Endothelial cell of umbilical vein (primary cell): ENCODE measurements around the gene OSBPL1A. TPM values are rescaled to one million over a fixed set of nuclear protein-coding genes. Genes with fewer than 3 reads are reported as not detected.

Experiments
- BruUV-seq: library from RNA; stranded (reverse); fragments of 400-500 nt; replicated peaks from 2 replicates; lab custom pipeline; 2021; lab: Mats Ljungman, UMichigan
- CTCF ChIA-PET: fragments of 300-600, 350-600 bp; sonication (Branson Sonifier 250); formaldehyde crosslinking; loops from one replicate; lab custom pipeline; 2021; ENCODE audit warnings: antibody characterized with exemption, inconsistent platforms; lab: Charles Lee
- POLR2A ChIA-PET: fragments of 300-600, 350-600 bp; sonication (Branson Sonifier 250); formaldehyde crosslinking; loops from one replicate; lab custom pipeline; 2021; ENCODE audit warnings: antibody characterized with exemption, inconsistent platforms; lab: Charles Lee
- DNase-seq: peaks from one replicate; pipeline ENCODE4 v3.0.0-alpha.2; 2011; ENCODE audit warnings: low read depth, low spot score
- FAIRE-seq: peaks from 2 replicates; lab custom pipeline; 2011; peaks lifted over from hg19 to GRCh38; lab: Jason Lieb, UNC
- H2AFZ ChIP-seq: 2 replicates; pipeline ENCODE4 v1.6.0; 2012; ENCODE audit warnings: low read depth, low read length, control low read depth, inconsistent platforms
- H3K27ac ChIP-seq: 2 replicates; pipeline ENCODE4 v1.5.1; 2011; ENCODE audit warnings: low read depth, mild to moderate bottlenecking, control low read depth, low read length, moderate library complexity; ENCODE audit not compliant: insufficient read depth
- H3K27me3 ChIP-seq, 2 experiments: 2 replicates each; pipeline versions ENCODE4 v1.6.0 to v1.6.1; 2011; ENCODE audit warnings: low read length in 2 of 2, mixed read lengths in 1 of 2; ENCODE audit not compliant: control insufficient read depth in 2 of 2, insufficient read depth in 2 of 2
- H3K36me3 ChIP-seq, 2 experiments: 2 replicates in 1 of 2; 3 replicates in 1 of 2; pipeline ENCODE4 v1.5.1; 2011; ENCODE audit warnings: low read length in 2 of 2, mild to moderate bottlenecking in 1 of 2, moderate library complexity in 1 of 2; ENCODE audit not compliant: control insufficient read depth in 2 of 2, insufficient read depth in 2 of 2; ENCODE audit errors: extremely low read depth in 1 of 2
- H3K4me1 ChIP-seq: 3 replicates; pipeline ENCODE4 v1.5.1; 2011; ENCODE audit warnings: mild to moderate bottlenecking, low read length; ENCODE audit not compliant: control insufficient read depth, insufficient read depth; ENCODE audit errors: extremely low read depth
- H3K4me2 ChIP-seq: 2 replicates; pipeline ENCODE4 v1.6.1; 2011; ENCODE audit warnings: low read length, control low read depth, mixed read lengths; ENCODE audit not compliant: insufficient read depth
- H3K4me3 ChIP-seq, 3 experiments: fragments of 200-600 bp in 1 of 3; sonication (generic), shearing (Covaris generic) in 1 of 3; replicated peaks in 1 of 3; 2 replicates each; pipeline ENCODE4 v1.5.1; 2011 to 2016; ENCODE audit warnings: control low read depth in 3 of 3, low read length in 3 of 3, mild to moderate bottlenecking in 2 of 3, inconsistent platforms in 1 of 3, low read depth in 1 of 3, moderate library complexity in 1 of 3; ENCODE audit not compliant: insufficient read depth in 1 of 3
- H3K79me2 ChIP-seq: 2 replicates; pipeline ENCODE4 v1.6.0; 2012; ENCODE audit warnings: low read length, inconsistent platforms; ENCODE audit not compliant: control insufficient read depth, insufficient read depth
- H3K9ac ChIP-seq: replicated peaks from 2 replicates; pipeline ENCODE3; 2011; ENCODE audit warnings: low read length, control low read depth; ENCODE audit not compliant: insufficient read depth; ENCODE audit errors: extremely low read depth
- H3K9me1 ChIP-seq: replicated peaks from 3 replicates; pipeline ENCODE4 v1.6.0; 2011; ENCODE audit warnings: mild to moderate bottlenecking, low read length; ENCODE audit not compliant: control insufficient read depth, insufficient read depth; ENCODE audit errors: extremely low read depth
- H3K9me3 ChIP-seq: replicated peaks from 2 replicates; pipeline ENCODE4 v1.5.1; 2012; ENCODE audit warnings: low read length, inconsistent platforms; ENCODE audit not compliant: control insufficient read depth, insufficient read depth
- H4K20me1 ChIP-seq: replicated peaks from 2 replicates; pipeline ENCODE3; 2011; ENCODE audit warnings: mild to moderate bottlenecking, low read length; ENCODE audit not compliant: control insufficient read depth, insufficient read depth; ENCODE audit errors: extremely low read depth
- CTCF ChIP-seq, 2 donors: IDR thresholded peaks; 1 replicate in 1 of 2; 2 replicates in 1 of 2; pipeline ENCODE4 v1.5.1; 2011; ENCODE audit warnings: low read length in 2 of 2, mild to moderate bottlenecking in 2 of 2, moderate library complexity in 2 of 2, control low read depth in 1 of 2, inconsistent platforms in 1 of 2, low read depth in 1 of 2; ENCODE audit not compliant: insufficient read depth in 1 of 2; ENCODE audit errors: extremely low read depth in 1 of 2
- EZH2 ChIP-seq: IDR thresholded peaks from 2 replicates; pipeline ENCODE4 v1.6.1; 2012; ENCODE audit warnings: borderline replicate concordance, low read depth, mild to moderate bottlenecking, moderate library complexity, low read length, inconsistent platforms; ENCODE audit not compliant: severe bottlenecking
- FOS ChIP-seq: IDR thresholded peaks from 2 replicates; pipeline ENCODE4 v1.6.1; 2011; ENCODE audit warnings: mild to moderate bottlenecking, low read length, moderate library complexity, borderline replicate concordance; ENCODE audit not compliant: insufficient read depth
- GATA2 ChIP-seq: IDR thresholded peaks from 2 replicates; pipeline ENCODE4 v1.7.0; 2011; ENCODE audit warnings: low read depth, mild to moderate bottlenecking, moderate library complexity, mixed read lengths, low read length; ENCODE audit not compliant: insufficient read length, insufficient read depth
- JUN ChIP-seq: IDR thresholded peaks from 2 replicates; pipeline ENCODE4 v1.6.1; 2011; ENCODE audit warnings: borderline replicate concordance, low read depth; ENCODE audit not compliant: insufficient read length, insufficient read depth
- MYC ChIP-seq: IDR thresholded peaks from one replicate; pipeline ENCODE4 v1.6.1; 2011; ENCODE audit warnings: mild to moderate bottlenecking, low read depth, low read length
- POLR2A ChIP-seq: IDR thresholded peaks from 2 replicates; pipeline ENCODE4 v1.6.1; 2012; ENCODE audit warnings: low read depth, mild to moderate bottlenecking, control low read depth, low read length
- POLR2AphosphoS5 ChIP-seq: IDR thresholded peaks from 2 replicates; pipeline ENCODE4 v1.6.1; 2012; ENCODE audit warnings: low read depth, mild to moderate bottlenecking, control low read depth, low read length, moderate library complexity; ENCODE audit not compliant: insufficient read depth
- dilution Hi-C: fragments of 300-500 bp; cut with MboI; formaldehyde crosslinking; loops from one replicate; pipeline ENCODE4 v1.15.0; 2019; ENCODE audit warnings: low sequenced_read_pairs; ENCODE audit not compliant: extremely low pct_ligation_motif_present
- intact Hi-C: fragments of 100-400 bp; cut with micrococcal nuclease; formaldehyde crosslinking; loops from one replicate; pipeline ENCODE4 v1.10.0; 2022
- polyA plus RNA-seq, 4 experiments: library from polyadenylated mRNA; depleted of rRNA in 3 of 4; stranded (reverse) in 3 of 4; unstranded in 1 of 4; fragments of >200 nt; gene quantifications; 2 replicates each; pipeline versions ENCODE4 v1.2.1 to v1.2.3, GENCODE V29; 2011 to 2012; ENCODE audit warnings: missing spikeins in 1 of 4
- total RNA-seq: library from RNA; stranded (reverse); gene quantifications from 2 replicates; pipeline ENCODE4 v1.2.3, GENCODE V29; 2021
- TF ChIP-seq, protein P1 (sequence below): IDR thresholded peaks from 2 replicates; pipeline ENCODE4 v1.6.1; 2011; ENCODE audit not compliant: insufficient read depth, insufficient read length

OSBPL1A gene
- total and polyA plus RNA-seq, 2 donors (not counting 3 experiments of a cell fraction or from before 2014, with no cell fraction given): 6.4 to 16.5 TPM

GRCh38 chr18:24265502-24266064 is 132.0 kb downstream of the OSBPL1A start:
- TF ChIP-seq EZH2 (no peak), MYC (no peak), POLR2A (no peak), GATA2 (no peak), JUN (no peak), CTCF (IDR thresholded peaks at IDR 0.05; ENCODE audit: extremely low read depth in 1 of 2, insufficient read depth in 1 of 2, low read depth in 1 of 2, low read length in 2 of 2) (no peak), POLR2AphosphoS5 (no peak), FOS (no peak)
- TF ChIP-seq, protein P1, sequence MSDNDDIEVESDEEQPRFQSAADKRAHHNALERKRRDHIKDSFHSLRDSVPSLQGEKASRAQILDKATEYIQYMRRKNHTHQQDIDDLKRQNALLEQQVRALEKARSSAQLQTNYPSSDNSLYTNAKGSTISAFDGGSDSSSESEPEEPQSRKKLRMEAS: no peak
- Histone ChIP-seq H3K27me3 (no peaks in the 10 kb centered on the region), H3K36me3 (no peaks in the 10 kb centered on the region), H3K4me1 (no peaks in the 10 kb centered on the region), H3K4me2 (no peak overlapping the region), H3K9me3 (no peaks in the 10 kb centered on the region), H3K4me3 (no peak overlapping the region), H3K27ac (no peak overlapping the region), H4K20me1 (no peaks in the 10 kb centered on the region), H3K79me2 (no peaks in the 10 kb centered on the region), H3K9me1 (peaks cover 2% of the 10 kb centered on the region), H2AFZ (no peak overlapping the region), H3K9ac (no peak overlapping the region)
- no peak for FAIRE-seq
- no peak for DNase-seq
- intact Hi-C loops (no loop called here), dilution Hi-C loops (no loop called here)
- ChIA-PET CTCF (interaction anchor here (1.1 kb wide), 1 partner anchor 89 kb away, joined by 3 read pairs; no protein-coding TSS in a partner anchor), POLR2A (no interaction called here)
- BruUV-seq: no TSS peak
